Stimulated activated naive CD8-positive, alpha-beta T cell treated with anti-CD3 and anti-CD28 coated beads, Interleukin-15, Interleukin-2, amounts not matched to agents 100 U/mL and 50 U/mL, for 24 hours (primary cell): ENCODE results near the gene BABAM2.
"Not testable (repeated sequence)": the region's sequence is repeated elsewhere in the genome, so short reads cannot be mapped to it uniquely, and the experiment has no call there.

Experiments
- ATAC-seq: fragments of 150-1000 bp; cut with Tn5 transposase; one replicate; pipeline ENCODE4 v1.10.0; 2021
- DNase-seq: peaks from one replicate; pipeline ENCODE4 v3.0.0; 2021

Gene BABAM2

DNA sequence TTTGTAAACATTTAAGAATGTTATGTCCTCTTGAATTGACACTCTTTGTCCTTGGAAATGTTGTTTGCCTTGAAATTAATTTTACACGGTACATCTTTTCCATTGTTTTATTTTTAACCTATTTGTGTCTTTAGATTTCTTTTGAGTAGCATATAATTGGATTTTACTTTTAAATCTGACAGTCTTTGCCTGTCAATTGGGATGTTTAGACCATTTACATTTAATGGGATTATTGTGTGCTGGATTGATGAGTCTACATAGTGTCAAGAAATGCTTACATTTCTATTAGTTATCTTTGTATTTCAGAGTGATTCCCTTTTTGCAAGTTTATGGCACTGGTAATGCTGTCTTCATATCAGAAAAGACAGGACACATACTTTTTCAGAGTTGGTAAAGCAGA is 61.5 kb downstream of the BABAM2 start:
- no peak for DNase-seq
- no peak for ATAC-seq

DNA sequence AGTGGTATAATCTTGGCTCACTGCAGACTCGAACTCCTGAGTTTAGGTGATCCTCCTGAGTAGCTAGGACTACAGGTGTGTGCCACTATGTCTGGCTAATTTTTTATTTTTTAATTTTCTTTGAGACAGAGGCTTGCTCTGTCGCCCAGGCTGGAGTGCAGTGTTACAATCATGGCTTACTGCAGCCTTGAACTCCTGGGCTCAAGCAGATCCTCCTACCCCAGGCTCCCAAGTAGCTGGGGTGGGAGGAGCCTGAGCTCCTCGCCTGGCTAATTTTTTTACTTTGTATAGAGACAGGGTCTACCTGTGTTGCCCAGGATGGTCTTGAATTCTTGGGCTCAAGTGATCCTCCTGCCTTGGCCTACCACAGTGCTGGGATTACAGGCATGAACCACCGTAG is 62.5 kb downstream of the BABAM2 start:
- no peak for DNase-seq
- ATAC-seq: no peak

DNA sequence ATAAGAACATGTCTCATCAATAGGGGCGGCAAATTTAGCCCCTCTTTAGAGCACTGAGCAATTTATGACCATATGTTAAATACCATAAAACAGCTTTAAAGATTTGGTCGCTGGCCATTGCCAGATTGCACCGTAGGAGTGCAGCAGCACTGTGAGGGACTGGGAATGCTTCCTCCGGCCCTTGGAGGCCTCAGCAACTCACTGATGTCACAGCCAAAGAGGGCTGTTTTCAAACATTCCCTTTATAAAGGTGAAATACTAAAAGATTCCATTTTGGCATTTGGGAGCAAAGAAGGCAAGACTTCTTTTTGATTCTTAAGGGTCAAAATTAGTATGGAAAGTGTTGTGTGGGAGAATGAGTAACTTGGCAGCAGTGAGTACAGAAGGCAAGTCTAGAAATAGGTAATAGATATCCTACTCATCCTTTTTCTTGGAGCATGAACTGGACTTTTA is 63.7 kb downstream of the BABAM2 start:
- no peak for DNase-seq
- peak; percentile 38 for ATAC-seq

DNA sequence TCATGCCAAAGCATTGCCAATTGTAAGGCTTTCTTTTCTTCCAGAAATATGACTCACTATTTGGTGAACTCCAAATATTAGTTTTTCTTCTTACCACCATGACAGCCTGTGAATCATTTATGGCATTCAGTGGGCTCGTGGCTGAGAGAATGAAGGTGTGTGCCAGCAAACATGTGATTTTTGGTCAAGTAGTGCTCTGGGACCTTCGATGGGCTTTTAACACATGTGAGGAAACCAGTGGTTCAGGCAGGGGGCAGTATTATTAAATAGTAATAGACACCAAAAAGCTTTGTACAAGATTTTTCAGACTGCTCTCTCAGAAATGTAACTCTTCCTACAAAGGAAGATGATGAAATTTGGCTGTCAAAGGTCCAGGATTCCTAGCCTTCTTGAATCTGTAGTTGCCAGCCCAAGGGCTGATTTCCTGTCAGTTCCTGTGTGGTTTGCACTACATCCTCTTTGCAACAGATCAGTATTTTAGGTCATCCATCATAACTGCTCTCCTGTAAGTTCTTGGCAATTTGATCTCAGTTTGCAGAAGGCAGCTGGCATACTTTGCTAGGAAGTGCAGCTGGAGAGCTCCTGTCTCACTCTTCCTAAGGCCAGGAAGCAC is 64.3 kb downstream of the BABAM2 start:
- ATAC-seq: peak; percentile 84
- DNase-seq: peak; percentile 59

DNA sequence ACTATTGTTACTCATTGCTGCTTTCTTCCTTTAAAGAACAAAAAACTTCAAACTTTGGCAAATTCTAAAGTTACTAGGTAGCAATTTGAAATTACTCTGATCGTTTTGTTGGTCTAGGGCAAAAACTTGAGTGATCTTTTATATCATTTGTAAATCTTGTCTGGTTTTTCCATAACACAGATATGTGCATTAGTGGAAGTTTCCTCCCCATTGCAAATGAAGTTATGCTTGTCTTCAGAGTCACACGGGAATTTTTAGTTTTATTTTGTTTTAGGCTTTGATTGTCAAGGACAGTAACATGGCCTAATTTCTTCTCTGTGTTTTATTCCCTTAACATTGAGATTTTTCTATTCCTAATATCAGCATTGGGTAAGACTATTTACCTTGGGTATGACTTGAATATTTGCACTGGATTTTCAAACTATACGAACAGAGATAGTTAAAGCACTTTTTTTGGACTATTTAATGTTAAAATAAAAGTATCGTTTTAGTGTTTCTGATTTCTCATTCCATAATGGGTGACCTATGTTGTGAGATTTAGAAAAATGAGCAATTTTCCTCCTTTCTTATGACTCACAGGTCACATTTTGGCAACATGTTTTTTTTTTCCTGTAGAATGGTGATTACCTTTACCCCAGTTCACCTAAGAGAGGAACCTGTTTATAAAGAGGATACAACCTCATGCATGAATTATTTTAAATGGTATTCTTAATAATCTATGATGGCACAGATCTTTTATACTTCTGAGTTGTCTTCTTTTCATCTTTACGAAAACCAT is 65.0 kb downstream of the BABAM2 start:
- DNase-seq: no peak

DNA sequence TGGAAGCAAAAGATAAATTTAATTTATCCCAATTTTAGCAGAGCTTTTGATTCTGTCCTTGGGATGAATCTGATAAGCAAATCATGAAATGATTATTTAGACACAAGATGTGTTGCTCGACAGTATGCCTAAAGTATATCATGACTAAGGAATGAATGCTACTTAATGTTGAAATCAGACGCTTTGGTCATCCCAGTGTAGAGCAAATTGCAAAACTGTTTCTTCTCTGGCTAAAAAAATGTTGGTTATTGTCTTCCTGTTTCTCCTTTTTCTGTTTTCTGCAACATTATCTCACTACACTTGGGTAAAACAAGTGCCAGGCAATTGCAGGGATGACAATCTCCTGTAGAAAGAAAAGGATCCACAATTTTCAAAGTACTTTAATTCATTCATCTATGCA is 66.4 kb downstream of the BABAM2 start:
- DNase-seq (no peak), ATAC-seq (no peak)

More for the DNA sequence above, 65.0 kb downstream of the BABAM2 start:
- no peak for ATAC-seq

DNA sequence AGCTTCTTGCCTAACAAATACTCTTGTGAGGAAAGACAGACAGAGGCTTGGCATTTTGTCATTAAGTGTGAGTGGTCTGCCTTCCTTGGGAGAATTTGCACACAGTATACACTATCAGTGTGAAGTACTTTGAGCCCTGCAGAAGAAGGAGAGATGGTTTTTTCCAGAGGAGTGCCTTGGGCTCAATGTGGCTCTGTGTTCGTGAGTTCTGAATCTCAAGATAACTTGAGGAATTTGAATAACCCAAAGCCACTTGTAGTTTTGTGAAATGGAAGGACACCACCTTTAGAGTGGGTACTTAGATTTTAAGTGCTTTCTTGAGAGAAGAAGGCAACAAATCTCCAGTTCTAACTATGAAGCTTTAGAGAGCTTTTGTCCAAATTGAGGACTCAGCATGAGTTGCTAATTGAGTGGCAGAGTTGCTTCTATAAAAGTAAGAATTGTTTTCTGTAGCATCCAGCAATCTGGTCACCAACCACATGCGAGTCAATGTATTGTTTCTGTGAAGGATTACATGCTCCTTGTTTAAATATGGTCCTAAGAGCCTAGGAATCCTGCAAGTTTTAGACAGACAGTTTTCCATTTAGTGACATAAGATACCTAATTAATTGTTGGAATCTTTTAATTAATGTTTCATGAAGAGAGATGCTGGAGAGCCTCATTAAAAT is 68.3 kb downstream of the BABAM2 start:
- no peak for ATAC-seq
- no peak for DNase-seq

DNA sequence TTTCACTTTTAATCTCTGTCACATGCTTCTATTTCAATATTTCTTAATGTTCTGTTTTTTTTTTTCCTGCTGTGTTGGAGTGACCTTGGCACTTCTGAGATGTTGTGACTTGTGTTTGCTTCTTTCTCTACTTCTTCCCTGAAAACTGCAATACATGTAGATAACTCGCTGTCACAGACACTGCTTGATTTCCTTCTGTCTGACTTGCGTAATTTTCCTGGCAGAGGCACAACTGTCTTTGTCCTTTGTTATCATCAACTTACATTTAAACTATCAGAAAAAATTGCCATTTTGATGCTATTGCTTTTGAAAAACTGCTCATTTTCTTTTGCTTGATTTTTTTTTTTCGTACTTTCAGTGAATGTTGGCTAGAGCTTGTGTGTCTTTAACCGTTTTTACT is 69.0 kb downstream of the BABAM2 start:
- DNase-seq: no peak
- no peak for ATAC-seq

DNA sequence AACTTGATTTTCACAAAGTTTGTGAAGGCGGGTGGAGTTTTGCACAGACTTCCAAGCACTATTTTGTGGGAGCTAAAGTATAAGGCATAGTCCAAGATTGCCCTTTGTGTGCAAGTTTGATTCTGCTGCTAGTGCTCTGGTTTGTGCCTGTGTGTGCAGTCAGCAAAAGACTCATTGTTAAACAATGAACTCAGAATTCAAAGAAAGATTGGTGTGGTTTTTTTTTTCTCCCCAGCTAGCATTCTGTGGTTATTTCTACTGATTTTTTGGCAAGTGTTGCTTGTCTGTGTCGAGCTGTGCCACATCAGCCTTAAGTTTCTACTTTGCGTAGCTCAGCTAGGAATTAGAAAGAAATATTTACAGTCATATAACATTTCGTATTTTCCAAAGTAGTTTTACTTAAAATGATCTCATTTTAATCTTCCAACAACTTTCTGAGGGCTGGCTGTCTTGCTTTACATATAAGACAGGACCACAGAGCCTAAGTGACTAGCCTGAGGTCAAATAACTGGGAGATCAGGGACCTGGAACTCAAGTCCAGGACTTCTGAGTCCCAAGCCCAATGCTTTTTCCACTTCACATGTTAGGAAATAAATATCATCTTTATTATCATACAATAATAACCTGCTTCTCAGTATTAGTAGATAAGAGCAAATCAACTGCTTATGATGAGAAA is 69.8 kb downstream of the BABAM2 start:
- no peak for DNase-seq
- peak; percentile 79 for ATAC-seq

DNA sequence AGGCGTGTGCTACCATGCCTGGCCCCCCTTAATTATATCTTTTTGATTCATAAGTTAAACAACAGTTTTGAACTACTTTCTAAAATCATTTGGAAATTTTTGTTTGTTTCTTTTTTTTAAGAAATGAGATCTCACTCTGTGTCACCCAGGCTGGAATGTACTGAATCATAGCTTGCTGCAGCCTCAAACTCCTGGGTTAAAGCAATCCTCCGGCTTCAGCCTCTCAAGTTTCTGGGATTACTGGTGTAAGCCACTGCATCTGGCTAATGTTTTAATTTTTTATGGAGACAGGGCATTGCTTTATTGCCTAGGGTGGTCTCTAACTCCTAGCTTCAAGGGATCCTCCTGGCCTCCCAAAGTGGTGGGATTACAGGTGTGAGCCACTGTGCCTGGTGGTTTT is 71.5 kb downstream of the BABAM2 start:
- no peak for DNase-seq
- no peak for ATAC-seq

DNA sequence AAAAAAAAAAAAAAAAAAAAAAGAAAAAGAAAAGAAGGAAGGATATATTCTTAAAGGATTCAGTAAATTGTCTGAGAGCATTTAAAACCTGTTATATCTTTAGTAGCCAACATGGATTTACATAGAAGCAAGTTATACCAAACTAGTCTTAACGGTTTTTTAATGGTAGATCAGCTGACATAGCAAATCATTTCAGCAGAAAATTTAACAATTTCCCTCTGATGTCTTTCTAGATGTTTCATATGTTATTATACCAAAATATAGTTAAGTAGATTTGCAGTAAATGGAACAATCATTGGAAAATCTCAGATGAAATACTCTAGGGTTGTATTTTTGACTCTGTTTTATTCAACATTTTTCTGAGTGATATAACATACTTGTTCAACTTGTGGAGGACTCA is 72.9 kb downstream of the BABAM2 start:
- no peak for DNase-seq

DNA sequence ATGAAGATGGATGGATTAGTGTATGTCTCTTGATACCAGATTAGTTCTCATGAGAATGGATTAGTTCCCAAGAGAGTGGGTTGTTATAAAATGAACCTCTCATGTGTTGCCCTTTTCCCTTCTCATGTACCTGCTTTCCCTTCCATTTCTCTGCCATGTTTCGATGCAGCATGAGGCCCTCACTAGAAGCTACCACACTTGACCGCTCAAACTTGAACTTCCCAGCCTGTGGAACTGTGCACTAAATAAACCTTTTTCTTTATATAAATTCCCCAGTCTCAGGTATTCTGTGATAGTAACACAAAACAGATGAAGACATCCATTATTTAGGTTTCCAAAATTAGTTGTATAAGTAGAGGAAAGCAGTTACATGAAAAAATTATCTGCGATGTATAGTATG is 73.5 kb downstream of the BABAM2 start:
- DNase-seq: no peak
- ATAC-seq: no peak

More for the DNA sequence above, 72.9 kb downstream of the BABAM2 start:
- ATAC-seq: no peak

DNA sequence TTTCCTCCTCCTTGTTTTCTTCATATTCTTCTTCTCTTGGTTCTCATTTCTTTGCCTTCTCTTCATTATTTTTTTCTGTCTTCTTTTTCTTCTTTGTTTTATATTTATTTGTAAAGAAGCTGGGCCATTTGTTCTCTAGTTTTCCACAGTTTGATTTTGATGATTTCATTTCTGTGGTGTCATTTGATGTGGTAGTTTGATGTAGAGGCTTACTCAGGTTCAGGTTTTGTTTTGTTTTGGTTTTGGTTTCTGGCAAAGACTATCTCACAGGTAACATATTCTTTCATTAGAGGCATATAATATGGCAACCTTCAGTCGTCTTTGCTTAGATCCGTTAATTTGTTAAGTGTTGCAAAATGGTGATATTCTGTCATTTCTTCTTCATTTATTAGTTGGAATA is 75.3 kb downstream of the BABAM2 start:
- ATAC-seq (peak; percentile 79), DNase-seq (no peak)

DNA sequence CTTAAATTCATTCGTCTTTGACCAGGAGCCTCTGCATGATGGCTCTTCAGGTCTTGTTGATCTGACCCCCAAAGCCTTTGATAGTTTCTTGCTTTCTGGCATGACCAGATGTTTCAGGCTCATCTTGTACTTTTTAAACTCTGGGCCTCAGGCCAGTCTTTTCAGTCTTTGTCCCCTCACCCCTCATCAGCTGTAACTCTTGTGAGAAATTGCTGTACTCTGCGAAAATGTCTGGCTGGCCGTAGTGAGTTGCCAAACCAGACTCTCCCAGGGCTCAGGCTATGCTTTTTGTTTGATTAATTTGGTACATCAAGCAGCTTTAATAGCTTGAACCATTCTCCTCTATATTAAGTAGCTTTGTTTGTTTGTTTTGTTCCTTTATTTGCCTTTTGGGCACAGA is 75.9 kb downstream of the BABAM2 start:
- ATAC-seq (no peak), DNase-seq (no peak)

DNA sequence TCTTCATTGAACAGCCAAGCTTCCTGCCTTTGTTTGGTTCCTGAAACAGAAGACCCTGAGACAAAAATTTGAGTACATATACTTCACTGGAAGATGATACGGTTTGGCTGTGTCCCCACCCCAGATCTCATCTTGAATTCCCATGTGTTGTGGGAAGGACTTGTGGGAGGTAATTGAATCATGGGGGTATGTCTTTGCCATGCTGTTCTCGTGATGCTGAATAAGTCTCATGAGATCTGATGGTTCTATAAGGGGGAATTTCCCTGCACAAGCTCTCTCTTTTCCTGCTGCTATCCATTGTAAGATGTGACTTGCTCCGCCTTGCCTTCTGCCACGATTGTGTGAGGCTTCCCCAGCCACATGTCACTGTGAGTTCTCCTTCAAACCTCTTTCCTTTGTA is 76.5 kb downstream of the BABAM2 start:
- DNase-seq (no peak), ATAC-seq (no peak)

DNA sequence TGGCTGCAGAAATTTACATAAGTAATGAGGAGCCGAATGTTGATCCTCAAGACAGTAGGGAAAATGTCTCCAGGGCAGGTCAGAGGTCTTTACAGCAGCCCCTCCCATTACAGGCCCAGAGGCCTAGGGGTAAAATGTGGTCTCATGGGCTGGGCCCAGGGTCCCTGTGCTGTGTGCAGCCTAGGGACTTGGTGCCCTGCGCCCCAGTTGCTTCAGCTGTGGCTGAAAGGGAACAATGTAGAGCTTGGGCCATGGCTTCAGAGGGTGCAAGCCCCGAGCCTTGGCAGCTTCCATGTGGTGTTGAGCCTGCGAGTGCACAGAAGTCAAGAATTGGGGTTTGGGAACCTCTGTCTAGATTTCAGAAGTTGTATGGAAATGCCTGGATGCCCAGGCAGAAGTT is 77.5 kb downstream of the BABAM2 start:
- not testable (repeated sequence) for DNase-seq, ATAC-seq

DNA sequence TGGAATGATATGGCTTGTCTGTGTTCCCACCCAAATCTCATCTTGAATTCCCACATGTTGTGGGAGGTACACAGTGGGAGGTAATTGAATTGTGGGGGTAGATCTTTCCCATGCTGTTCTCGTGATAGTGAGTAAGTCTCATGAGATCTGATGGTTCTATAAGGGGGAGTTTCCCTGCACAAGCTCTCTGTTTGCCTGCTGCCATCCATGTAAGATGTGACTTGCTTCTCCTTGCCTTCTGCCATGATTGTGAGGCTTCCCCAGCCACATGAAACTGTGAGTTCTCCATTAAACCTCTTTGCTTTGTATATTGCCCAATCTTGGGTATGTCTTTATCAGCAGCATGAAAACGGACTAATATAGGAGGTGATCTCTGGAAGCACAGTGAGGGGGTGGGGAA is 78.4 kb downstream of the BABAM2 start:
- not testable (repeated sequence) for ATAC-seq, DNase-seq

DNA sequence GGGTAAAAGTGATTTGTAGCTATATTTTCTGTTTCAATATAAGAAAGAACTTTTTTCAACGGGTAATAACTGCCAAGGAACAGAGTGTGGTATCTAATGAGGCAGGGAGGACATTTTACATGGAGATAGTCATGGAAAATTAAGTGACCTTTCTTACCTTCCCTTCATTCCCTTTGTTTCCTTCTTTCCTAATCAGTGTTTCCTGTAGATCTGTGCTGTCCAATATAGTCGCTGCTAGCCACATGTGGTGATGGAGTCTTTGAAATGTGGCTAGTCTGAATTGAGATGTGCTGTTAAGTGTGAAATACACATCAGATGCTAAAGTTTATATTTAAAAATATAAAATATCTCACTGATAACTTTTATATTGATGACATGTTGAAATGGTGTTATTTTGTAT is 81.8 kb downstream of the BABAM2 start:
- DNase-seq: no peak
- ATAC-seq: no peak

DNA sequence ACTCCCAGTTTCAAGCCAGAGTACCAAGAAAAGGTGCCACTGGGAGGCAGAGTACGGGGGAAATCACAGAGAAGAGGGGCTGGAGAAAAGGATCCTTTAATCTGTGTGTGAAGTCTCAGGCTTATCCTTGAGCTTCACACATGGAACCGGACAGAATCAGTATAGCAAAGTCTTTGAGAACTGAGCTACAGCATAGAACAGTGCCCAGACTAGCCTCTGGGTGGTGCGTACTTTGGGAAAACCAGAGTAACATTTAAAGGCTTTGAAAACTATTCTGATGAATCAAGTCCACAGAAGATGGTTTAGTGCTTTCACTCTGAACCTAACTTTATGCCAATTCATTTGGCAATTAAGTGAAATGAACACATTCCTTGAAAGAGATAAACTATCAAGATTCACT is 83.1 kb downstream of the BABAM2 start:
- ATAC-seq (no peak), DNase-seq (no peak)

DNA sequence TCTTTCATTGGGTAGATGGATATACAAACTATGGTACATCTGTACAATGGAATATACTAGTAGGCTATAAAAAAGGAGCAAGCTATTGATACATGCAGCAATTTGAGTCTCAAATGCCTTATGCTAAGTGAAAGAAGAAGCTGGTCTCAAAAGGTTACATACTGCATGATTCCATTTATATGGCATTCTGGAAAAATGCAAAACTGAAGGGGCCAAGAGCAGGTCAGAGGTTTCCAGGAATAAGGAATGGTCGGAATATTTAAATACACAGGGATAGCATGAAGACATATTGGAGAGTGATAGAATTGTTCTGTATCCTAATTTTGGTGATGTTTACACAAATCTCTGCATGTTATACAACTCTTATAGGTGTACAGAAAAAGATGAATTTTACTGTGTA is 85.8 kb downstream of the BABAM2 start:
- ATAC-seq: no peak
- no peak for DNase-seq

DNA sequence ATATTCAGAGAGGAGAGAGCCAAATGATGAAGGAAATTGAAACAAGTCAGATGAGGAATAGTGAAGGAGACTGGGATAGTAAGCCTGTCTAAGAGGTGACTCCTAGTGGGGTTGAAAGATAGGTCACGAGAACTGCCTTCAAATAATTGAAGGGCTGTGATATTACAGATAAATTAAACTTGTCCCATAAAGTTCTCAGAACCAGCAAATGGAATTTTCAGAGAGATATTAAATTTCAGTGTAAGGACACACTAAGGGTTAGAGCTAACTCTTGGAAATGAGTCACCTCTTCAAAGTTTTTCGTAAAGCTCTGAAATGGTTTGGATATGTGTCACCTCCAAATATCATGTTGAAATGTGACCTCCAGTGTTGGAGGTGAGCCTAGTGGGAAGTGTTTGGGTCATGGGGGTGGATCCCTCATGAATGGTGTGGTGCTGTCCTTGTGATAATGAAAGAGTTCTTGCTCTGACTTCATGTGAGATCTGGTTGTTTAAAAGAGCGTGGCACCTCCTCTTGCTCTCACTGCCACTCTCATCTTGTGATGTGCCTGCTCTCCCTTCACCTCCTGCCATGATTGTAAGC is 87.3 kb downstream of the BABAM2 start:
- ATAC-seq (peak; percentile 94), DNase-seq (peak; percentile 28)

DNA sequence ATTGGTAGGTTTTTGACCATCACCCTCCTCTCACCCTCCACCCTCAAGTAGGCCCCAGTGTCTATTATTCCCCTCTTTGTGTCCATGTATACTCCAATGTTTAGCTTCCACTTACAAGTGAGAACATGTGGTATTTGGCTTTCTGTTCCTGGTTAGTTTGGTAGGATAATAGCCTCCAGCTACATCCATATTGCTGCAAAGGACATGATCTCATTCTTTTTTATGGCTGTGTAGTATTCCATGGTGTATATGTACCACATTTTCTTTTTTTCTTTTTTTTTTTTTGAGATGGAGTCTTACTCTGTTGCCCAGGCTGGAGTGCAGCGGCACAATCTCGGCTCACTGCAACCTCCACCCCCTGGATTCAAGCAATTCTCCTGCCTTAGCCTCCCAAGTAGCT is 88.2 kb downstream of the BABAM2 start:
- DNase-seq, ATAC-seq: not testable (repeated sequence)
